GM10266 (cell line): ENCODE data around the gene OPRL1.

Experiments used
- DNase-seq: peaks from one replicate; pipeline ENCODE4 v3.0.0; 2012; ENCODE audit errors: extremely low spot score
- TF ChIP-seq, protein P1 (sequence below): IDR thresholded peaks from 2 replicates; pipeline ENCODE4 v1.5.1; 2012; ENCODE audit warnings: mild to moderate bottlenecking, low read depth; ENCODE audit not compliant: control insufficient read depth, insufficient read depth; ENCODE audit errors: missing control alignments

The OPRL1 gene

DNA sequence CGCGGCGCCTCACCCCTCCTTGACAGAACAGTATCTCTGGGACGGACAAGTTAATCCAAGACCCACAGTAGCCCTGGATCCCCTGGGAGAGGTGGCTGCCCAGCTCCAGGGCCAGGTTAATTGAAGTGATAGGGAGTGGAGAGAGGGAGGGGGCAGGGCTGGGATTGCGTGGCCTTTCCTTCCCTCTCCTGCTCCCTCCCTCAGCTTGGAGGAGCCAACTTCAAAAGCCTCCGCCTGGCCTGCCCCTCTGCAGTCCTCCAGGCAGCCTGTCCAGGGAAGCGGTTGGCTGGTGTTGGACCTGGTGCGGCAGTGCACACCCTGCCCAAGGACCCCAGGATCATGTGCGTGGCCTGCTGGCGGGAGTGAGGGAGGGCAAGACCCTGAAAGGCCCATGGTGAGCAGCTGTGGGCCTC is 43.9 kb upstream of the OPRL1 start, which contains the start of gene C20orf204:
Gene C20orf204 (plus strand): TSS at position 250 of the 413 bp plus-strand sequence. CDS start 142 bp downstream, at position 392.
- DNase-seq, result no peak
- TF ChIP-seq, protein P1, sequence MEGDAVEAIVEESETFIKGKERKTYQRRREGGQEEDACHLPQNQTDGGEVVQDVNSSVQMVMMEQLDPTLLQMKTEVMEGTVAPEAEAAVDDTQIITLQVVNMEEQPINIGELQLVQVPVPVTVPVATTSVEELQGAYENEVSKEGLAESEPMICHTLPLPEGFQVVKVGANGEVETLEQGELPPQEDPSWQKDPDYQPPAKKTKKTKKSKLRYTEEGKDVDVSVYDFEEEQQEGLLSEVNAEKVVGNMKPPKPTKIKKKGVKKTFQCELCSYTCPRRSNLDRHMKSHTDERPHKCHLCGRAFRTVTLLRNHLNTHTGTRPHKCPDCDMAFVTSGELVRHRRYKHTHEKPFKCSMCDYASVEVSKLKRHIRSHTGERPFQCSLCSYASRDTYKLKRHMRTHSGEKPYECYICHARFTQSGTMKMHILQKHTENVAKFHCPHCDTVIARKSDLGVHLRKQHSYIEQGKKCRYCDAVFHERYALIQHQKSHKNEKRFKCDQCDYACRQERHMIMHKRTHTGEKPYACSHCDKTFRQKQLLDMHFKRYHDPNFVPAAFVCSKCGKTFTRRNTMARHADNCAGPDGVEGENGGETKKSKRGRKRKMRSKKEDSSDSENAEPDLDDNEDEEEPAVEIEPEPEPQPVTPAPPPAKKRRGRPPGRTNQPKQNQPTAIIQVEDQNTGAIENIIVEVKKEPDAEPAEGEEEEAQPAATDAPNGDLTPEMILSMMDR, result no peak

DNA sequence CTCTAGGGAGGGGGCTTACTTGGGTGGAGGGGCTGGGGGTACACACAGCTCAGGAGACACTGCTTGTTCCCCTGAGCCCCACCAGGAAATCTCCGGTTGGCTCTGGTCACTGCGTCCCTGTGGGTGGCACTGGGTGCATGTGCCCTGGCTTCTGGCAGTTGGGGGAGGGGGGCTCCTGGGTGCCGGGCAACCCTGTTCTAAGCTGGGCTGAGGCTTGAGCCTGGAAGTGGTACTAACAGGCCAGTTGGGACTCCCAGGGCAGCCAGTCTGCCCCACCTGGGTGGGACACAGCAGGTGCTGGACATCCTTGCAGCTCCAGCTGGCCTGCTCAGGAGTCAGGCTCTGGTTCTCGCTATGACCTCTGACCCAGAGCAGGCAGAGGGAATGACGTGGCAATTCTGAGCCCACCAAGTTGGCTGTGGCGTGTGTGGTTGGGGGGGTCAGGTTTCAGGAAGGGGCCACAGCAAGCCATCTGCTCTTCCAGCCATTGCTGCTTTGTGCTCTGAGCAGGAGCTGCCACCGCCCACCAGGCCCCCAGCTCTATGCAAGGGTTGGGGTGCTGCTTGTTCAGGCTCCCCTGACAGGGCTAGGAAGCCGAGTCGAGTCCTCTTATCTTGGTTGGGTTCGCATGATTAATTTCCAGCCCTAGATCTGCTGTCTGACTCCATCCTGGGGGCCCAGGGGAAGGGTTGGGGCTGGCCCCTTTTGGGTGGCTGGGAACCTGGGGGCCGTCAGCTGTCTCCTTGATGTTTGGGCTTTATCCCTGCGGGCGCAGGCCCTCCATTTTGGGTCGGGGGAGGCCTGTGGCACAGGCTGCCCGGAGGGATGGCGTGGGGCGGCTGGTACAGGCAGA is 43.3 kb upstream of the OPRL1 start:
- TF ChIP-seq, protein P1, result no peak

DNA sequence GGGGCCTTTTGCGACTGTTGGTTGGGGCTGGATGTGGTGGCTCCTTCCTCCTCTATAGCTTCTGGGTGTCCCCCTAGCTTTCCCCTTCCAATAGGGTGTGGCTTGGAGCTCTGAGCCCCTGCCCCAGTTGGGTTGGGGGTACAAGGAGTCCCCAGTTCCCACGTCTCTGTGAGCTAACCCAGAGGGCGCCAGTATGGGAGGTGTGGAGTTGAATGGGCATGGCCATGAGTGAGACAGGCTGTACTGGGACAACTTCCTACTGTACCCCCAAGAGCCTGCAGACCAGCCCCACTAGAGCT is 42.7 kb upstream of the OPRL1 start:
- TF ChIP-seq, protein P1, result no peak
- DNase-seq, result no peak

More for the DNA sequence above, 43.3 kb upstream of the OPRL1 start:
- DNase-seq, result no peak

DNA sequence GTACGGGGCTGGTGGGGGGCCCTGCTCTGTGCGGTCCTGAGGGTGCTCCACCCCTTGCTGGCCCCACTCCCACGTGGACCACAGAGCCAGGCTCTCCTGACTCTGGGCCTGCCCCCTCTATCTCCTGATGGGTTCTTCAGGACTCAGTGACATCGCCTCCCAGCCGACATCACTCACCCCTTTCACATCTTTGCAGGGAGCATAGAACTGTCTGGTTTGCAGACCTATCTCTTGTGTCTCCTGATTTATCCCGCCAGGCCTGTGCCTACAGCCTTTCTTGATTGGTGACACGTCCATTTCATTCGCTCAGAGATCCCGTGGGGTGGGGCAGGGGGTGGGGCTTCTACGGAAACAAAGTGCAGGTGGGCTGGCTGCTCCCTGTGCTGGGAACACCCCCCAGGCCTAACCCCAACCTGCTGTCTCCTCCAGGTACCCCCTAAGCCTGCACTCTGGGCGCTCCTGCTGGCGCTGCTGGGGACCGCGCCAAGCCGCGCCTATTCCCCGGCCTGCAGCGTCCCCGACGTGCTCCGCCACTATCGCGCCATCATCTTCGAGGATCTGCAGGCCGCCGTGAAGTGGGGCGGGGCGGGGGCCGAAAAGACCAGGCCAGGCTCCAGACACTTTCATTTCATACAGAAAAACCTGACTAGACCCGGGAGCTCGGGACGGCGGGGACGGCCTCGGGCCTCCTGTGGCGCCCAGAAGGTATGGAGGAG is 42.2 kb upstream of the OPRL1 start:
- peak; percentile 69 for DNase-seq
- TF ChIP-seq, protein P1, result no peak

DNA sequence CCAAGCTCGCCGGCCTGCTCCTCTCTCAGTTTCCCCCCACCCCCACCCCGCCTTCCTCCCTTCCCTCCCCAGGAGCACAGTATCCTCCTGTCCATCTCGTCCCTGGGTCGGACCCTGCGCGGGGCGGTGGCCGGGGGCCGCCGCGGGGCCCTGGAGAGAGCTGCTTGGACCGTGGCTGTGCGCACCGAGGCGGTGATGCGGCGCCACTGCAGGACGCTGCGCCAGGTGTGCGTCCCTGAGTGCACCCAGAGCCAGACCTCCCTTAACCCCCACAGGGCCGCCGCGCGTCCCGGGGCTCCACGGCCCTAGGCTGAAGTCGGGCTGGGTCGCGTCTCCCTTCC is 41.7 kb upstream of the OPRL1 start:
- DNase-seq, result no peak

DNA sequence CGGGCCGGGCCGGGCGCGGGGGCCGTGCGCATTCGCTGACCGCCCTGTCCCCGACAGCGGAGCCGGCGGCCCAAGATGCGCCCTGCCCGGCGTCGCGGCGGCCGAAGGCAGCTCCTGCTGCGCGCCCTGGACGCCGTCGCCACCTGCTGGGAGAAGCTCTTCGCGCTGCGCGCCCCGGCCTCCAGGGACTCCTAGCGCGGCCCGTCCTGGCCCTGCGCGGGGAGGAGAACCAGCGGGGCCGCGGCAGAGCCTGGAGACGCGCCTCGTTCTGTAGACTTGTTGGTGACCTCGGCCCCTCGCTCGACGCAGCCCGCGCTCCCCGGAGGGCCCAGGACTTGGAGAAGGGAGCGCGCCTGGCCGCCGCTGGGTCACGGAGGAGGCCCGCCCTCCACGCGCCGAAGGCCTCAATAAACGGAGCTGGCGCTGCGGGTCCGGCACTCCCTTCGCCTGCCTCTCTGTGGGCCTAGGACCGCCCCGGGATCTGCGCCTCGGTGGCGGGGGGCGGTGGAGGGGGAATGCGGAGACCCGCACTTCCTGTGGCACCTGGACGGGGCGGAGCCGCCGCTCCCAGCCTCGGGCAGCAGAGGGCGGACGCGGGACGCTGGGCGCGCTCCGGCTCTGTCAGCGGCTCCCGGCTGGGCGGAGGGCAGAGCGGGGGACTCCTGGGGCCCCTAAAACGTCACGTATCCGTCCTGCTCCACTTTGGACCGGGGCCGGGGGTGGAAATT is 41.2 kb upstream of the OPRL1 start:
- TF ChIP-seq, protein P1, result peak; percentile 89
- peak; percentile 93 for DNase-seq

More for the DNA sequence above, 41.7 kb upstream of the OPRL1 start:
- TF ChIP-seq, protein P1, result peak; percentile 23
